Keratinocyte (primary cell): ENCODE data around the gene LLGL1. TPM values are rescaled to one million over a fixed set of nuclear protein-coding genes. Genes with fewer than 3 reads are reported as not detected.

ENCODE experiments used
- DNase-seq: peaks from one replicate; pipeline ENCODE4 v3.0.0-alpha.2; 2011; ENCODE audit warnings: low read depth, missing footprints, low spot score
- FAIRE-seq: peaks from 2 replicates; lab custom pipeline; 2011; peaks lifted over from hg19 to GRCh38; lab: Jason Lieb, UNC
- H2AFZ ChIP-seq: 2 replicates; pipeline ENCODE4 v1.6.0; 2012; ENCODE audit warnings: low read length, control low read depth, inconsistent platforms; ENCODE audit not compliant: control insufficient read depth
- H3K27ac ChIP-seq: 2 replicates; pipeline ENCODE4 v1.5.1; 2011; ENCODE audit warnings: low read length; ENCODE audit not compliant: control insufficient read depth, insufficient read depth
- H3K27me3 ChIP-seq: 3 replicates; pipeline ENCODE4 v1.6.0; 2011; ENCODE audit warnings: low read length; ENCODE audit not compliant: control insufficient read depth, insufficient read depth; ENCODE audit errors: extremely low read depth
- H3K36me3 ChIP-seq, 2 experiments: 2 replicates in 1 of 2; 3 replicates in 1 of 2; pipeline ENCODE4 v1.5.1; 2011; ENCODE audit warnings: low read length in 2 of 2, mild to moderate bottlenecking in 1 of 2; ENCODE audit not compliant: control insufficient read depth in 2 of 2, insufficient read depth in 2 of 2; ENCODE audit errors: extremely low read depth in 1 of 2
- H3K4me1 ChIP-seq: 3 replicates; pipeline ENCODE4 v1.5.1; 2011; ENCODE audit warnings: low read length; ENCODE audit not compliant: control insufficient read depth, insufficient read depth; ENCODE audit errors: extremely low read depth
- H3K4me2 ChIP-seq: 3 replicates; pipeline ENCODE4 v1.6.0; 2011; ENCODE audit warnings: low read depth, low read length; ENCODE audit not compliant: control insufficient read depth, insufficient read depth; ENCODE audit errors: extremely low read depth
- H3K4me3 ChIP-seq, 3 experiments: fragments of 200-600 bp in 1 of 3; sonication (generic) in 1 of 3; 2 replicates in 2 of 3; 3 replicates in 1 of 3; pipeline ENCODE4 v1.5.1; 2011 to 2016; ENCODE audit warnings: low read length in 3 of 3, mild to moderate bottlenecking in 3 of 3, control low read depth in 2 of 3, inconsistent platforms in 1 of 3, low read depth in 1 of 3, mixed read lengths in 1 of 3, mixed run types in 1 of 3, moderate library complexity in 1 of 3; ENCODE audit not compliant: control insufficient read depth in 2 of 3, insufficient read depth in 2 of 3; ENCODE audit errors: extremely low read depth in 1 of 3
- H3K79me2 ChIP-seq: 2 replicates; pipeline ENCODE4 v1.6.0; 2012; ENCODE audit warnings: low read length; ENCODE audit not compliant: control insufficient read depth, insufficient read depth
- H3K9ac ChIP-seq: 3 replicates; pipeline ENCODE4 v1.6.0; 2011; ENCODE audit warnings: low read length; ENCODE audit not compliant: control insufficient read depth, insufficient read depth; ENCODE audit errors: extremely low read depth
- H3K9me1 ChIP-seq: 3 replicates; pipeline ENCODE4 v1.6.0; 2011; ENCODE audit warnings: low read length; ENCODE audit not compliant: control insufficient read depth, insufficient read depth; ENCODE audit errors: extremely low read depth
- H3K9me3 ChIP-seq: 2 replicates; pipeline ENCODE4 v1.5.1; 2012; ENCODE audit warnings: low read depth, low read length; ENCODE audit not compliant: control insufficient read depth
- H4K20me1 ChIP-seq: 3 replicates; pipeline ENCODE4 v1.6.0; 2011; ENCODE audit warnings: low read length; ENCODE audit not compliant: control insufficient read depth, insufficient read depth; ENCODE audit errors: extremely low read depth
- CTCF ChIP-seq, 3 experiments: IDR thresholded peaks in 1 of 3; conservative IDR thresholded peaks in 1 of 3; optimal IDR thresholded peaks in 1 of 3; 2 replicates in 2 of 3; 3 replicates in 1 of 3; pipeline versions ENCODE3 to v1.5.1; 2011; ENCODE audit warnings: low read length in 3 of 3, mild to moderate bottlenecking in 3 of 3, moderate library complexity in 2 of 3, control low read depth in 1 of 3, inconsistent platforms in 1 of 3; ENCODE audit not compliant: insufficient read depth in 2 of 3; ENCODE audit errors: extremely low read depth in 1 of 3
- EZH2 ChIP-seq: IDR thresholded peaks from one replicate; pipeline ENCODE4 v1.6.1; 2012; ENCODE audit warnings: inconsistent platforms, mild to moderate bottlenecking, low read length, moderate library complexity
- dilution Hi-C: fragments of 300-500 bp; cut with MboI; formaldehyde crosslinking; loops from one replicate; pipeline ENCODE4 v1.7.0; 2020; ENCODE audit warnings: low sequenced_read_pairs; ENCODE audit not compliant: extremely low pct_ligation_motif_present
- polyA plus RNA-seq, 5 experiments: library from polyadenylated mRNA; depleted of rRNA in 3 of 5; stranded (reverse) in 3 of 5; stranded (forward) in 1 of 5; unstranded in 1 of 5; fragments of >200 nt; gene quantifications; 1 replicate in 1 of 5; 2 replicates in 3 of 5; 3 replicates in 1 of 5; pipeline versions ENCODE4 v1.2.1 to v1.2.3, GENCODE V29; 2011 to 2012; ENCODE audit warnings: missing spikeins in 2 of 5, low read depth in 1 of 5, low replicate concordance in 1 of 5

The LLGL1 gene
- polyA plus RNA-seq, 1 donor (not counting 4 experiments of a cell fraction or from before 2014, with no cell fraction given) = 13.8 TPM

- Histone ChIP-seq H3K9me1 (peaks cover 6% of the 10 kb centered on the region), H3K4me1 (peaks cover 47% of the 10 kb centered on the region), H3K27me3 (no peaks in the 10 kb centered on the region), H3K27ac (peak overlapping the region; percentile 92), H3K9me3 (no peaks in the 10 kb centered on the region), H3K4me2 (peak overlapping the region; percentile 97), H2AFZ (no peak overlapping the region), H4K20me1 (peaks cover 27% of the 10 kb centered on the region), H3K9ac (peak overlapping the region; percentile 90), H3K79me2 (peaks cover 71% of the 10 kb centered on the region), H3K4me3 (peak overlapping the region; percentile 78 to 91 (median 90)), H3K36me3 (peaks cover 2 to 14% of the 10 kb centered on the region in 2 experiments)
- no peak for FAIRE-seq
- dilution Hi-C loops = no loop called here
- DNase-seq = no peak
- no peak for TF ChIP-seq CTCF (optimal IDR thresholded peaks at IDR 0.05 in 1 of 3, IDR thresholded peaks at IDR 0.05 in 1 of 3, conservative IDR thresholded peaks at IDR 0.05 in 1 of 3; ENCODE audit: extremely low read depth in 1 of 3, insufficient read depth in 2 of 3, low read length in 3 of 3)
- TF ChIP-seq EZH2 = no peak
Observed at GRCh38 chr17:18185832-18186626, 39.4 kb upstream of the LLGL1 start.

GRCh38 chr17:18186627-18186982 lies 38.8 kb upstream of the LLGL1 start:
- Histone ChIP-seq H3K79me2 (peaks cover 77% of the 10 kb centered on the region), H3K36me3 (peaks cover 5 to 14% of the 10 kb centered on the region in 2 experiments), H3K4me1 (peaks cover 44% of the 10 kb centered on the region), H3K27ac (peak overlapping the region; percentile 92), H4K20me1 (peaks cover 29% of the 10 kb centered on the region), H3K9ac (peak overlapping the region; percentile 90), H3K27me3 (no peaks in the 10 kb centered on the region), H2AFZ (no peak overlapping the region), H3K4me2 (peak overlapping the region; percentile 97), H3K9me3 (no peaks in the 10 kb centered on the region), H3K4me3 (peak overlapping the region; percentile 78 to 91 (median 90)), H3K9me1 (peaks cover 6% of the 10 kb centered on the region)
- dilution Hi-C loops = no loop called here
- no peak for FAIRE-seq
- DNase-seq = no peak
- no peak for TF ChIP-seq CTCF (optimal IDR thresholded peaks at IDR 0.05 in 1 of 3, IDR thresholded peaks at IDR 0.05 in 1 of 3, conservative IDR thresholded peaks at IDR 0.05 in 1 of 3; ENCODE audit: extremely low read depth in 1 of 3, insufficient read depth in 2 of 3, low read length in 3 of 3)
- no peak for TF ChIP-seq EZH2
